ENCODE measurements around the gene AMZ1. TPM values are rescaled to one million over a fixed set of nuclear protein-coding genes. Genes with fewer than 3 reads are reported as not detected.

AMZ1 gene
- total RNA-seq, 1 donor from 2014 or later: 9.1 TPM

GRCh38 chr7:2652736-2653060, 35.3 kb upstream of the AMZ1 start:
- Mint-ChIP-seq H3K27ac (ENCODE audit: unreplicated experiment) (no peak overlapping the region), H3K4me3 (ENCODE audit: unreplicated experiment) (no peak overlapping the region), H3K27me3 (ENCODE audit: low read depth) (no peaks in the 10 kb centered on the region)

GRCh38 chr7:2654059-2654458, 33.9 kb upstream of the AMZ1 start:
- Mint-ChIP-seq H3K36me3 (ENCODE audit: low read depth) (peaks cover 8% of the 10 kb centered on the region), H3K4me3 (ENCODE audit: unreplicated experiment) (no peak overlapping the region), H3K27me3 (ENCODE audit: low read depth) (no peaks in the 10 kb centered on the region)

More at GRCh38 chr7:2652736-2653060, 35.3 kb upstream of the AMZ1 start:
- Mint-ChIP-seq H3K4me1 (ENCODE audit: low read depth) (peaks cover 11% of the 10 kb centered on the region), H3K9me3 (ENCODE audit: low read depth) (no peaks in the 10 kb centered on the region), H3K36me3 (ENCODE audit: low read depth) (peaks cover 8% of the 10 kb centered on the region)
- no peak for DNase-seq (ENCODE audit: low spot score)
- no peak for TF ChIP-seq CTCF (IDR thresholded peaks at IDR 0.05)

GRCh38 chr7:2655870-2656614, 32.0 kb upstream of the AMZ1 start:
- no peak for DNase-seq (ENCODE audit: low spot score)
- H3K4me1 Mint-ChIP-seq (ENCODE audit: low read depth): peaks cover 4% of the 10 kb centered on the region
- no peak overlapping the region for H3K4me3 Mint-ChIP-seq (ENCODE audit: unreplicated experiment)
- no peak overlapping the region for H3K27ac Mint-ChIP-seq (ENCODE audit: unreplicated experiment)
- TF ChIP-seq CTCF (IDR thresholded peaks at IDR 0.05): no peak
- H3K9me3 Mint-ChIP-seq (ENCODE audit: low read depth): no peaks in the 10 kb centered on the region
- H3K27me3 Mint-ChIP-seq (ENCODE audit: low read depth): no peaks in the 10 kb centered on the region
- peaks cover 7% of the 10 kb centered on the region for H3K36me3 Mint-ChIP-seq (ENCODE audit: low read depth)

More at GRCh38 chr7:2654059-2654458, 33.9 kb upstream of the AMZ1 start:
- Mint-ChIP-seq H3K4me1 (ENCODE audit: low read depth) (peaks cover 11% of the 10 kb centered on the region), H3K9me3 (ENCODE audit: low read depth) (no peaks in the 10 kb centered on the region), H3K27ac (ENCODE audit: unreplicated experiment) (no peak overlapping the region)
- DNase-seq (ENCODE audit: low spot score): no peak
- no peak for TF ChIP-seq CTCF (IDR thresholded peaks at IDR 0.05)

GRCh38 chr7:2657208-2657607, 30.8 kb upstream of the AMZ1 start:
- DNase-seq (ENCODE audit: low spot score): no peak

More at GRCh38 chr7:2657208-2657607, 30.8 kb upstream of the AMZ1 start:
- Mint-ChIP-seq H3K4me3 (ENCODE audit: unreplicated experiment) (no peak overlapping the region), H3K36me3 (ENCODE audit: low read depth) (peaks cover 7% of the 10 kb centered on the region), H3K9me3 (ENCODE audit: low read depth) (no peaks in the 10 kb centered on the region), H3K27me3 (ENCODE audit: low read depth) (no peaks in the 10 kb centered on the region), H3K27ac (ENCODE audit: unreplicated experiment) (no peak overlapping the region), H3K4me1 (ENCODE audit: low read depth) (peaks cover 4% of the 10 kb centered on the region)
- TF ChIP-seq CTCF (IDR thresholded peaks at IDR 0.05): no peak
